HG03342 (cell line): ENCODE results near the gene NCOA1.
A peak's percentile ranks its signal among the peaks of the same experiment; 100 is the strongest.
"Not testable (repeated sequence)": the region's sequence is repeated elsewhere in the genome, so short reads cannot be mapped to it uniquely, and the experiment has no call there.

ENCODE experiments used
- ATAC-seq: cut with Tn5 transposase; IDR thresholded peaks from one replicate; pipeline ENCODE4 v1.9.1; 2021; ENCODE audit warnings: mild to moderate bottlenecking, moderate library complexity; ENCODE audit not compliant: unreplicated experiment

Gene NCOA1

DNA sequence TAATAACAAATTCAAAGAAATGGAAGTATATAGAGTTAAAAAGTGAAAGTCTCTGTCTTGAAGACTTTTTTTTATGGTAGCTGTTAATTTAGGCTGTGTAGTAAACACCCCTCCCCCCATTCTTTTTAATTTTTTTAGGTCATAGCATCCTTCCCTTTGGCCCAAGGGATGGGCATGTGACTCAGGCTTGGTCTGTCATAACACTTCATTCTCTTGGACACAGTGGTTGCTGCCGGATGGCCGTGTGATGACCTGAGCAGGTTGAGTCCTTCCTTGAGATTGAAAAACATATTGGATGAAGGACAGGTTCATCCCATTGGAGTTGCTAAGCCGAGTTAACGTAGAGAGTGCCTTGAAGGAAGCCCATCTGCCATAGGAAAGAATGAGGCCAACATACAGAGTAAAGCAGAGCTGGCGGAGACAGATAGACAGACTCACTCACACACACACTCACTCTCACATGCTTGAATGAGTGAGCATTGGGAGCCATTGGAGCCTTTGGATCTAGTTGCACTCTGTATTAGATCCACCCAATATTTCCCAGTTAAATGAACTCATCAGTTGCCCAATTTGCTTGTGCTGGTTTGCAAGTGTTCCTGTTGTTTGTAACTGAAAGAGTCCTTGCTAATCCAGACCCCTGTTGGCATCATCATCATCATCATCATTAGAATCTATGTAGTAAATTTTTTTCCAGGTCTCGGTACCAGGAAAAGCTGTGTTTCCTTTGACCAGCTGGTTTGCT, 14.7 kb downstream of the NCOA1 start:
- no peak for ATAC-seq

DNA sequence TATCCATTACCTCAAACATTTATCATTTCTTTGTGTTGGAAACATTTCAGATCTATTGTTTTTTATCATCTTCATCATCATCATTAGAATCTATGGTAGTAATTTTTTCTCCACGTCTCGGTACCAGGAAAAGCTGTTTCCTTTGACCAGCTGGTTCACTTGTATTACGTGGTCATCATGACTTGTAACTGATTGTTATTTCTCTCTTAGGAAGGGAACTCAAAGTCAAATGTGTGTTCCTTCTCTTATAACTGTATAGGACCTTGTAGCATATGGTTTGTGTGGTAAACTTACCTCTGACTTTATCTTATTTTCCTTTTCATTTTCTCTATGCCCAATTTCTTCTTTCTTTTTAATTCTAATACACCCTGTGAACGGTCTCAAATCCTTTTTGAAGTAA, 16.5 kb downstream of the NCOA1 start:
- ATAC-seq = no peak

DNA sequence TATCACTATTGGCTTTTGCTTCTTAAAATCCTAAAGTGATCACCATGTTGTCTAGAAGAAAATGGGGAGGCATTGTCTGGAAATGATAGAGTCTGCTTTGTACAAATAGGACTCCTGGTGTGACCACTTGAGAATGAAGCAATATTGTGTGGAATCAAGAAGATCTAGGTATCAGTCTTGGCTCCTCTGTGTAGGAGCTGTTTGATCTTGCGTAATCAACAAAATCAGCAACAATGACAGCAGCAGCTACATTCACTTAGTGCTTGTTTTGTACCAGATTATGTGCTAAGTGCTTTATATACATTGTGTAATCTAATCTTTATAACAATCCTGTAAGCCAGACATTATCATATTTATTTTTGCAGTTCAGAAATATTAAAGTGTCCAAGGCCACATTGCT, 17.8 kb downstream of the NCOA1 start:
- no peak for ATAC-seq

DNA sequence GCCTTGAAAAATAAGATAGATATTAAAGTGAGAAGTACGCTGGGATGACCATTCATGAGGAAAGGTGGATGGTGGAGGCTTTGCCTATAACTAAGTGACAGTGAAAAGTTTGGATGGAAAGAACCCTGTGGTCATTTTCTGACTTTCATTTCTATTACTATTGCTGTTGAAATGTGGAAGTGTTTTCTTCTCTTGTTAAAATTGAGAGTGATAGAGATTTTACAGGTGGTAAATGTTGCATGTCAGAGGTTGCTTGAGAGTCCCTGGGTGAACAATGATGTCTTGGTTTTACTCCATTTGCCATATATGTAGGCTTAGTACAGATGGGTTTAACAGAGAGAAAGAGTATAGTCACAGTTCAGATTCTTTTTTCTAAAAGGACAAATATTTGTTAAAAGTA, 18.4 kb downstream of the NCOA1 start:
- peak; percentile 84 for ATAC-seq

DNA sequence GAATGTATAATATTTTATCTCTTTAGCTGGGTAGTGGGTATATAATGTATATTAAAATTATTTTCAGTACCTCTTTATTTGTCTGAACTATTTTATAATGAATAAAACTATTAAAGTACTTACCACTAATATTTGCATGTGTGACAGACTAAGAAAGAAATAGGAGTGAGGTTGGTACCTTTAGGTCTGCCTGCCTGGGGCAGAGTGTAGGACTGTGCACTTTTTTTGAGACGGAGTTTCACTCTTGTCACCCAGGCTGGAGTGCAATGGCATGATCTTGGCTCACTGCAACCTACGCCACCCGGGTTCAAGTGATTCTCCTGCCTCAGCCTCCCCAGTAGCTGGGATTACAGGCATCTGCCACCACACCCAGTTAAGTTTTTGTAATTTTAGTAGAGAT, 18.8 kb downstream of the NCOA1 start:
- peak; percentile 53 for ATAC-seq

DNA sequence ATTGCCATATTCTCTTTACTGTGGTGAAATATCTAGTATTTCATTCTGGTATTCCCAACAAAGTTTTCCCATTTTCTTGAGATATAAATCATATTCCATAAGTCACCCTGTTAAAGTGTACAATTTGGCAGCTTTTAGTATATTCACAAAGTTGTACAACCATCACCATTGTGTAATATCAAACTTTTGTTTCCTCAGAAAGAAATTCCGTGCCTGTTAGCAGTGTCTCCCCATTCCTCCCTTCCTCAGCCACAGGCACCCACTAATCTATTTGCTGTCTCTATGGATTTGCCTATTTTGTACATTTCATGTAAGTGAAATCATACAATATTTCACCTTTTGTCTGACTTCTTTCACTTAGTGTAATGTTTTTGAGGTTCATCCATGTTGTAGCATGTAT, 19.7 kb downstream of the NCOA1 start:
- ATAC-seq = no peak

DNA sequence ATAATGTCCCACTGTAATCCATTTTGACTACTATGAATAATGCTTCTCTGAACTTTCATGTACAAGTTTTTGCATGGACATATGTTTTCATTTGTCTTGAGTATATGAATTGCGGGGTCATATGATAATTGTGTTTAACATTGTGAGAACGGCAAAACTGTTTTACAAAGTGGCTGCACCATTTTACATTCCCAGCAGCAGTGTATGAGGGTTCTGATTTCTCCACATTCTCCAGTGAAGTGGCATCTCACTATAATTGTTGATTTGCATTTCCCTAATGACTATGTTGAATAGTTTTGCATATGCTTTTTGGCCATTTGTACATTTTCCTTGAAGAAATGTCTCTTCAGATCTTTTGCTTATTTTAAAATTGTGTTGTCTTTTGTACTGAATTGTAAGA, 20.1 kb downstream of the NCOA1 start:
- ATAC-seq = no peak

DNA sequence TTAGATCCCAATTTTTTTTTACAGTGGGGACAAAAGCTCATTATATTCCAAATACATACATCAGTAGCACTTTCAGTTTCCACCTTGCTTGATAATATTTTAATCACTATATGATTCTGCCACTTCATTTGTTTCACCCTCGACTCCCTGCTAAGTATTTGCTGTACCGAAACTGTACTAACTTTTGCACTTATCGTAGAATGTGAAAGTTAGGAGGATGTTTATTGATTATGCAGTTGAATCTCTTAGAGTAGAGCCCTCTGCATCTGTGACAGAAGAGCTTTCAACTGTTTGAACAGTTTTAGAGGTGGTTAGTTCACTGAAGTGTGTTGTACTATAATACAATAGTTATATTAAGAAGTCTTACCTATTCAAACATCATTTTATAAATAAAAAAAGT, 20.8 kb downstream of the NCOA1 start:
- no peak for ATAC-seq

DNA sequence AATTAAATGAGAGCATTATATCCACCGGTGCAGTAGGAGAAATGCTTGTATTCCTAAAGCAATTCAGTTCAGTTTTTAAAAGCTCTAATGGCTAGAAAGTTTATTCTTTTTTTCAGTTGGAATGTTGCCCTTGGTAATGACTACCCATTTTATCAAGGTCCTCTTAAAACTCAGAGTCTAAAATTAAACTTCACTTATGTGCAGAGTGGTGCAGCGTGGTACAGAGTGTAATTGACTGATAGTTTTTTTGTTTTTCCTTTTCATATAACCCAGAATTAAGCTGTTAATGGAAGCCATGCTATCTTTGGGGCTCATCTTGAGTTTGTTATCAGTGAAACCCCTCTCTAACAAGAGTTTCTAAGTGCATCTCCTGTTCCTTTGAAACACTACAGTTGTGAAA, 21.4 kb downstream of the NCOA1 start:
- no peak for ATAC-seq

DNA sequence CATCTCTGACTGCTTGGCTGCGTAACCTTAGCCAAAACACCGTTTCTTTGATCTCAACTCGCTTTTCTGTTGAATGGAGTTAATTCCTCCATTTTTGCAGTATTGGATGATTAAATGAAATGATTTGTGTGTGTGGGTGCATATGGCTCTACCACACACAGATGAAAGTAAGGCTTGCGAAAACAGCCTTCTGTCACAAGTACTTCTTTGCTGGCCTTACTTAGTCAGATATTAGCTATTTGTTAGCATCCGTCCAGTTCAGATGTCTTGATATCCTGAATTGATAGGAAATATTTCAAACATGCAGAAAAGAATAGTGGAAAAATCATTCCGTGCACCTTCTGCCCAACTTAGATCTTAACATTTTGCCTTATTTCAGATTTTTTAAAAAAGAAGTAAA, 21.8 kb downstream of the NCOA1 start:
- no peak for ATAC-seq

DNA sequence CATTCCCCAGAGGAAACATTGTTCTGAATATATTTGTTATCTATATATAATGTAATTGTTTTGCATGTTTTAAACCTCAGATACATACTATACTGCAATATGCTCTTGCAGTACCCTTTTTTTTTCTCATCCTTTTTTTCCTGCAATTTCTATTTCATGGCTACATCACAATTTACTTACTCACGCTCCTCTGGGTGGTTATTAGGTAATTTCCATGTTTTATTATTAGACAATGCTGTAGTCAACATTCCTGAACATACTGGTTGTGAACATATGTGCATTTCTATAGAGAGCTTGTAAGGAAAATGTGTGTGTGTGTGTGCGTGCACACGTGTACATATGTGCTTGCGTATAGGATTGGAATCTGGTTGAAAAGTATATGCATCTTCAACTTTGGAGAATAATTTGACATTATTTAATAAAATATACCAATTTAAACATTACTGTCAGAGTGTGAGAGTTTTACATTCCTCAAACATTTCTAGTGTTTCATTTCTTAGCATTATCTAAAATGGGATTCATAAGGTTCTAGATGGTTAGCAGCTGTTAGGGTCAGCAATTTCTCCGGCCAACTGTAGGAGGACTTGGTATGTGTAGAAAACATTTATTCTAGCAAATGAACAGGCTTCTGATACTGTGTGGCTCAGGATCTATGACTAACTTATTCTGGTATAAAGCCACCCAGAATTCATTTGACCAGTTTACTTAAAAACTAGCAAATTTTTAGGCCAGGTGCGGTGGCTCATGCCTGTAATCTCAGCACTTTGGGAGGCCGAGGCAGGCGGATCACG, 22.4 kb downstream of the NCOA1 start:
- no peak for ATAC-seq

DNA sequence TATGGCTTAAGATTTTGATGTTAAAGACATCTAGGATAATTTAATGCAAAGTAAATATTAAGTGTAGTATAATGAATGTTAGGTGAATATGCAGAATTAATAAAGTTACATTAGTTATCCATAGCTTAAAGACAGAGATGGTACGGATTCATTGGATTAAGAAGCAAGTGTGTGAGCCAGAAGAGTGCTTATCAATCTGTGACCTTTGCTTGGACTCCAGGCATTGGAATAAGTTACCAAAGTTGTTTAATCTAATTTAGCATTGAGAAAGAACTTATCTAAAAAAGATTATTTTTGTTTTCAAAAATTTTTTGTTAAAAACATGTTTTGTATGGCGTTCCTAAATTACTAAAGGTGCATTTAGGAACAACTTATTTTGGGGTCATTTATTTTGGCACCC, 23.8 kb downstream of the NCOA1 start:
- no peak for ATAC-seq

DNA sequence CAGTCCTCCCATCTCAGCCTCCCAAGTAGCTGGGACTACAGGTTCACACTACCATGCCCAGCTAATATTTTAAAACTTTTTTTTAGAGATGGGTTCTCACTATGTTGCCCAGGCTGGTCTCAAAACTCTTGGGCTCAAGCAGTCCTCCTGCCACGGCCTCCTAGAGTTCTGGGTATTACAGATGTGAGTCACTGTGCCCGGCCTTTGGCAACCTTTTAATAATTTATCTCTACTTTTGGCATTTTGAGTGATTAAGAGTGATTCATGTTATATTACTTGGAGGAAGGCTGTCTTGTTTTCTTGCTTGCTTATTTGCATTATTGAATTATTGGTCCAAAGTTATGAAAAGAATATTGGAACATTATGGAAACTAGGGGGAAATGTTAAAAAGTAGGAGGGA, 24.3 kb downstream of the NCOA1 start:
- no peak for ATAC-seq

DNA sequence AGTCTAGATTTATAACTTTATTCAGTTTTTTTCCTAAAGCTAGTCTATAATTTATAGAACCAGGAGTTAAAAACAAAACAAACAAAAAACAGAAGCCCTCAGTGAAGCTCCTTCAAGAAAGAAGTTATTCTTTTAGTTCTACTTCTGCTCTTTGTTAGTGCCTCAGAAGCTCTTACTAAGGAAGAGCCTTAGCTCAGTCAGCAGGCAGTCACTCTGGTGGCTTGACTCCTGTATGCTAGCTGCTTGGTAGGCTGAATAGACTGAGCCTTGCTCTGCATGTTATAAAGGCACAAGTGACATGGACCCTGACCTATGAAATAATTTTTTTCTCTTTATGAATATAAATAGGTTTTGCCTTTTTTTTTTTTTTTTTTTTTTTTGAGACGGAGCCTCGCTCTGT, 24.8 kb downstream of the NCOA1 start:
- ATAC-seq = no peak

DNA sequence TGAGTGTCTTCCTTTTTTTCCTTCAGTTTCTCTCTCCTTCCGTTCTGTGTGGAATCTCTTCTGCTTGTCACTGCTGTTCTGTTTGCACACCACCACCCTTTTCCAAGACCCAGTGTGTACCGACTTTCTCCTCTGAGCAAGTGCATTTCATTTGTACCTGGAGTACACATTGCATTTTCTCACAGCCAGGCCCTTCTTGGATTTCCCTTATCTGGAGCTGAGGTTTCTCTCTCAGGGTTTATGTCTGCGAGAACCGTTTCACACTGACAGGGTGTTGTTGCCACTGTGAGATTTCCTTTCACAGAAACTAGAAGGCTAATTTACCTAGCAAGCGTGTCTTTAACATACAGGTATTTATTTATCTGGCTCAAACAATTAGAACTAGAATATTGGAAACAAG, 26.2 kb downstream of the NCOA1 start:
- no peak for ATAC-seq

DNA sequence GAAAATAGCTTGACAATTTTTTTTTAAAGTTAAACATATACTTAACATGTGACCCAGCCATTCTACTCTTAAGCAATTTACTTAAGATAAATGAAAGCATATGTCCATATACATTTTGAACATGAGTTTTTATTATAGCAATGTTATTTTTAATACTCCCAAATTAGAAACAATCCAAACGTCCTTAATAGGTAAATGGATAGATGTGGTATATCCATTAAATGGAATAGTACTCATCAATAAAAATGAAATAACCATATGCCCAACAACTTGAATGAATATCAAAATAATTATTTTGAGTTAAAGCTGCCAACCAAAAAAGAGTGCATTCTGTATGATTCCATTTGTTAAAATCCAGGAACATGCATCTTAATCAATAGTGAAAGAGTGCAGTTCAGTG, 29.1 kb downstream of the NCOA1 start:
- ATAC-seq = no peak

DNA sequence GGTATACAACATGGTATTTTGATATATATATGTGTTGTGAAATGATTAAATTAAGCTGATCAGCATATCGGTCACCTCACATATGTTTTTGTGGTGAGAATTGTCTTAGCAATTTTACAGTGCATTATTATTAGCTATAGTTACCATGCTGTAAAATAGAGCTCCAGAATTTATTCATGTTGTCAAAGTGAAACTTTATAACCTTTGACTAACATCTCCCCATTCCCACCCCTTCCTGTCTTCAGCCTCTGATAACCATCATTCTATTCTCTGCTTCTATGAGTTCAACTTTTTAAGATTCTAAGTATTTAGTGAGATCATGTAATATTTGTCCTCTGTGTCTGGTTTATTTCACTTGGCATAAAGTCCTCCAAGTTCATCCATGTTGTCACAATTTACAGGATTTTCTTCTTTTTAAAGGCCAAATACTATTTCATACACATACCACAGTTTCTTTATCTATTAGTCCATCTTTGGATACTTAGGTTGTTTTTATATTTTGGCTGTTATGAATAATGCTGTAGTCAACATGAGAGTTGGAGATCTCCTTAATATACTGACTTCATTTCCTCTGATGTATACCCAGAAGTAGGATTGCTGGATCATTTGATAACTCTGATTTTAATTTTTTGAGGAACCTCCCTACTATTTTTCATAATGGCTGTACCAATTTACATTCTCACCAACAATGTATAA, 30.3 kb downstream of the NCOA1 start:
- ATAC-seq = no peak

DNA sequence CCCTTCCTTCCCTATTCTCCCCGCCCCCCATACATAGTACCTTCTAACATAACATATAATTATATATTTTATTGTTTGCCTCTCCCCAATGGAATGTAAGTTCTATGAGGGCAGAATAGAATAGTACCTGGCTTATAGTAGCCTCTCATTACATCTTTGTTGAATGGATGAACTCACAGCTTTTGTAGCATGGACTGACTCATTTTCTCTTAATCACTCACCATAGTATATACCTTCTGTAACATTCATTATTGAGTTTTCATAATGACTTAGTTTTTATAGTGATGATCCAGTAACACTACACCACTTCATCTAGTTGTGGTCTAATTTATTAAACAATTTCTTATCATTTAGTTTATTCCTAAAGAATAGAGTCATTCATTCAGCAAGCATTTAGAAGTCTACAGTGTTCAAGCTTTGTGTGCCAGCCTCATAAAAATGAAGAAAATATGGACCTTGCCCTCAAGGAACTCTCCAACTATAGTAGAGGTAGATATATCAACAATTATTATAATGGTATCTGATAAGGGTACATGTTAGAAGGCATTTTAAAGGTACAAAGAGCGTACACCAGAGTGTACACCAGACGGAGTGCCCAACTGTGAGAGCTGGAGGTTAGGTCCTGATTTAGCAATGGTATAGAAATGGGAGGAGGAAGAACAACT, 31.1 kb downstream of the NCOA1 start:
- ATAC-seq = no peak

DNA sequence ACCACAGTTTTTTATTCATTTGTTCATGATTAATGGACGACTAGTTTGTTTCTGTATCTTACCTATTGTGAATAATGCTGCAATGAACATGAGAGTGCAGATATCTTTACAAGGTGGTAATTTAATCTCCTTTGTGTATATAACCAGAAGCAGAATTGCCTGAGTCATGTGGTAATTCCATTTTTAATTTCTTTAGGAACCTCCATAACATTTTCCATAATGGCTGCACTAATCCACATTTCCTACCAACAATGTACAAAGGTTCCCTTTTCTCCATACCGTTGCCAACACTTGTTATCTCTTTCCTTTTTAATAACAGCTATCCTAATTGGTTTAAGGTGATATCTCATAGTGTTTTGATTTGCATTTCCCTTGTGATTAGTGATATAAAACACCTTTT, 36.5 kb downstream of the NCOA1 start:
- no peak for ATAC-seq

DNA sequence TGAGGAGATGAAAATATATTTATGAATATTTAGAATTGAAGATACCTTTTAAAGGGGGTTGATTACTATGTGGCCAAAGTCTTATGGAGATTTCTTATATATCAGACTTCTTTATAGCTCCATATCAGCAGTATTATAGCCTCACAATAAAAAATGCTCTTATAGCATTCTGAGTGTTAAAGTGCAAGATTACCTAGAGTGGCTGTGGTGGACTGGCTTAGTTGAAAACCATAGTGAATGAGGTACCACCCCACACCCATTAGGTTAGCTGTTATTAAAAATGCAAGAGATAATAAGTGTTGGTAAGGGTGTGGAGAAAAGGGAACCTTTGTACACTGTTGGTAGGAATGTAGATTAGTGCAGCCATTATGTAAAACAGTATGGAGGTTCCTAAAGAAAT, 39.7 kb downstream of the NCOA1 start:
- no peak for ATAC-seq

DNA sequence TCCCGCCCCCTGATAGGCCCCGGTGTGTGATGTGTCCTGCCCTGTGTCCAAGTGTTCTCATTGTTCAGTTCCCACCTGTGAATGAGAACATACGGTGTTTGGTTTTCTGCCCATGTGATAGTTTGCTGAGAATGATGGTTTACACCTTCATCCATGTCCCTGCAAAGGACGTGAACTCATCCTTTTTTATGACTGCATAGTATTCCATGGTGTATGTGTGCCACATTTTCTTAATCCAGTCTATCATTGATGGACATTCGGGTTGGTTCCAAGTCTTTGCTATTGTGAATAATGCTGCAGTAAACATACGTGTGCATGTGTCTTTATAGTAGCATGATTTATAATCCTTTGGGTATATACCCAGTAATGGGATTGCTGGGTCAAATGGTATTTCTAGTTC, 40.6 kb downstream of the NCOA1 start:
- ATAC-seq = not testable (repeated sequence)
